Mucosa of stomach (tissue), 1 donor: Measurements from ENCODE around the gene TSHR.
"Not testable (repeated sequence)": the region's sequence is repeated elsewhere in the genome, so short reads cannot be mapped to it uniquely, and the experiment has no call there.

Experiments used
- H3K27me3 ChIP-seq: one replicate; pipeline ENCODE4 v1.7.0; 2013; ENCODE audit warnings: mild to moderate bottlenecking, low read length; ENCODE audit not compliant: control insufficient read depth, insufficient read depth
- H3K36me3 ChIP-seq: one replicate; pipeline ENCODE4 v1.7.0; 2013; ENCODE audit warnings: low read length; ENCODE audit not compliant: control insufficient read depth, insufficient read depth
- H3K4me1 ChIP-seq: one replicate; pipeline ENCODE4 v1.7.0; 2013; ENCODE audit warnings: mild to moderate bottlenecking, low read length; ENCODE audit not compliant: control insufficient read depth, insufficient read depth
- H3K4me3 ChIP-seq: one replicate; pipeline ENCODE4 v1.7.0; 2013; ENCODE audit warnings: low read length
- H3K9ac ChIP-seq: one replicate; pipeline ENCODE4 v1.7.0; 2013; ENCODE audit warnings: mild to moderate bottlenecking, low read length, moderate library complexity
- H3K9me3 ChIP-seq: one replicate; pipeline ENCODE4 v1.7.0; 2013; ENCODE audit warnings: mild to moderate bottlenecking, low read length, moderate library complexity; ENCODE audit not compliant: control insufficient read depth
- donor health status: Pancreatic carcinoma.

The TSHR gene

DNA sequence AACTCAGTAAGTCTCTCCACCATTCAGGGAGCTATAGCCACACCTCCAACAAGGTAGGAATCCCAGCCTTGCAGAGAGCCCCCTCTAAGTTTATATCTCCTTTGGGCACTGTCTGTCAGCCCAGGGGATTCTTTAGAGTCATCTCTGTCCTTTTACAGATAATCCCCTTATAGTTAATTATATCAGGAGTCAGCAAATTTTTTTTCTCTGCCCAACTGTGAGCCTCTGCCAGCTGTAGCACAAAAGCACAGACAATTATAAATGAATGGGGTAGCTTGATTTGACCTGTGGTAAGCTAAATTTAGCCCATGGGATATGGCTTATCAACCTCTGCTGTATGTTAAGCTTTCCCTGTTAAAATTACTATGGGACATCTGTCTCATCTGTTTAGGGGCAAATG is 22.1 kb upstream of the TSHR start:
- Histone ChIP-seq H3K4me1 (no peaks in the 10 kb centered on the region), H3K9me3 (no peaks in the 10 kb centered on the region), H3K27me3 (no peaks in the 10 kb centered on the region), H3K9ac (no peak overlapping the region), H3K4me3 (no peak overlapping the region), H3K36me3 (no peaks in the 10 kb centered on the region)

DNA sequence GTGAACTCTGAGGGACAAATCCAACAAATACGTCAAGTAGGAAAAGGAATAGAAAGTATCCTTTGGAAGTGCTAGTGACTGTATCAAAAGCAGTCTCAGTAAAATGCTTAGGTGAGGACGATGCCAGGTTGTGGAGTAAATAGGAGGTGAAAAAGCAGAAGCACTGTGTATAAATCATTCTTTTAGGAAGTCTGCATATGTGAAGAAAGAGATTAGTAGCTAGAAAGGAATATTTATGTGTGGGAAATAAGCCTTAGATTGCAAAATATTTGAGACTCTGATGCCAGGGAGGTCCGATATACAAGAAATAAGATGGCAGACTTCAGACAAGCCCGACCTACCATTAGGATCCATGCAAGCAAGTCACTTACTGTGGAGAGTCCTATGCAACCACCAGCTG is 21.7 kb upstream of the TSHR start:
- H3K4me1 ChIP-seq, result no peaks in the 10 kb centered on the region
- H3K27me3 ChIP-seq, result no peaks in the 10 kb centered on the region
- no peaks in the 10 kb centered on the region for H3K9me3 ChIP-seq
- no peaks in the 10 kb centered on the region for H3K36me3 ChIP-seq
- H3K4me3 ChIP-seq, result no peak overlapping the region
- no peak overlapping the region for H3K9ac ChIP-seq

DNA sequence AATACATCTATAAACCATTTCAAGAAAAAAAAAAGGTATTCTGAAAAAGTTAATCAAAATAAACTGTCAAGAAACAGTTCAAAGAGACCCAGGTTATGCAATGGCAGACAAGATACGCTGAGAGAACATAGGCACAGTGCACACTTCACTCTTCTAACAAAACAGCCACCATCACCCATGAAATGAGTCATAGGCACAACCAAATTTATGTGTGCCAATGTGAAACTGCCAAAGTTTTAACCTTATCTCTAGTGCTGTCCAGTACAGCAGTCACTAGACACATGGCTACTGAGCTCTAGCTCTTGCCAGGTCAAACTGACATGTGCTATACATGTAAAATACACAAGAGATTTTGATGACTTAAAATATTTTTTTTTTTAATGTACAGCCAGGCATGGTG is 15.3 kb upstream of the TSHR start:
- Histone ChIP-seq H3K4me3 (no peak overlapping the region), H3K27me3 (no peaks in the 10 kb centered on the region), H3K36me3 (no peaks in the 10 kb centered on the region), H3K9ac (no peak overlapping the region), H3K9me3 (no peaks in the 10 kb centered on the region), H3K4me1 (no peaks in the 10 kb centered on the region)

DNA sequence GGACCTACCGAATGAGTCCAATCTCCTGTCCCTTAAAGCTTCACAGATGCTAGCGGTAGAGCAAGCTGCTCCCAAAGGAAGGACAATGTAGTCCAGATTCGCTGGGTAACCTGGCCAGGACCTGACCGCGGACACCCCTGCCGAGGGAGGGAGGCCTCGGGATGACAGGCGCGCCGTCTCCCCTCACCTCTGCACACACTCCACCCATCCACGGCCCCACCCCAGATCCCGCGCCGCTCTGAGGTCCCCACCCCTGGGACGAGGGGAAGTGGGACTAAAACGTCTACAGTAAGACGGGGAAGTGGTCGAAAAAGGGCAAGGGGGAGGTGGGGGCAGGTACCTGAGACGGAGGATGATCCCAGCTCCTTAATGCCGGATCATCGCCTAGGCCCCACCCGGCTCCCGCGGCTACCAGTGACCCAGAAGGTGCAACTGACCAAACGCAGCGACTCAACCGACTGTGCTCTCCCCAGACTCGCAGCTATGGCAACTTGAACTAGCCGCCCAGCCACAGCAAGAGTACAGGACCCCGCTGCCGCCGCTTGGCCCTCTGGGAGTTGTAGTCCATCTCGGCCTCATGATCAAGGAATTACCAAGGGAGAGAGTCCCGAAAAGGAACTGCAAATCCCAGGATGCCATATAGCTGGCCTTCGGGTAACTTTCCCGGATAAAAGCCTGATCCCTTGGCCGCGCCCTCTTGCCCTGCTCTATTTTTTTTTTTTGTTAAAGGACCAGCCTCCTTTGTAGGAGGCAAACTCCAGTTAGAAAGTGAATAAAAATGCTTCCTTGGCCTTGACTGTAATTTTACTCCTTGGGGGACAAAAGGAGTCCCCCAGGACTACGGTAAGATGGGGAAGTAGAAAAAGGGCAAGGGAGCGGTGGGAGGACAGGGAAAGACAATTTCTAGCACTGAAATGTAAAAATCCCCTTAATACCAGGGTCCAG is 13.9 kb upstream of the TSHR start, which contains the start of gene CEP128:
Gene CEP128, minus strand, starts transcription at position 498 of the 945 bp plus-strand sequence.
- no peaks in the 10 kb centered on the region for H3K4me1 ChIP-seq
- peak within 1 kb of the TSS; percentile 45 for H3K4me3 ChIP-seq
- H3K36me3 ChIP-seq, result no peaks in the 10 kb centered on the region
- no peaks in the 10 kb centered on the region for H3K27me3 ChIP-seq
- H3K9me3 ChIP-seq, result no peaks in the 10 kb centered on the region
- H3K9ac ChIP-seq, result peak within 1 kb of the TSS; percentile 70

DNA sequence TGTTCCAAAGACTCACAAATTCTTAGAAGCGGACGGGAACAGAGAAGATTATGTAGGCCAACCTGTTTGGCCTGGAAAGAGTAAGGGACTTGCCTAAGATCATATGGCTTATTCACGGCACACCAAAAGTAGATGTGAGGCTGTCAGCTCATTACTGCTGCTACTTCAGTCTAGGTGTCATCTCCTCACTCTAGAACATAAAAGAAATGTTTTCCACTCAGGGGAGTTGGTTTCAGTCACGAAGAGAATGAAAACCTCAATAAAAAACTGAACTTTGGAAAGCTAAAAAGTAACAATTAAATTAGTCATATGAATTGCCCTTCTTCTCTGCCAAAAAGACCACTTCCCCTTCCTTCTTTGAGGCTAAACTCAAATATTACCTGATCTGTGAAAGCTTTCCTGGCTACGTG is 13.2 kb upstream of the TSHR start:
- Histone ChIP-seq H3K9ac (peak overlapping the region; percentile 70), H3K4me3 (peak overlapping the region; percentile 45), H3K27me3 (no peaks in the 10 kb centered on the region)

DNA sequence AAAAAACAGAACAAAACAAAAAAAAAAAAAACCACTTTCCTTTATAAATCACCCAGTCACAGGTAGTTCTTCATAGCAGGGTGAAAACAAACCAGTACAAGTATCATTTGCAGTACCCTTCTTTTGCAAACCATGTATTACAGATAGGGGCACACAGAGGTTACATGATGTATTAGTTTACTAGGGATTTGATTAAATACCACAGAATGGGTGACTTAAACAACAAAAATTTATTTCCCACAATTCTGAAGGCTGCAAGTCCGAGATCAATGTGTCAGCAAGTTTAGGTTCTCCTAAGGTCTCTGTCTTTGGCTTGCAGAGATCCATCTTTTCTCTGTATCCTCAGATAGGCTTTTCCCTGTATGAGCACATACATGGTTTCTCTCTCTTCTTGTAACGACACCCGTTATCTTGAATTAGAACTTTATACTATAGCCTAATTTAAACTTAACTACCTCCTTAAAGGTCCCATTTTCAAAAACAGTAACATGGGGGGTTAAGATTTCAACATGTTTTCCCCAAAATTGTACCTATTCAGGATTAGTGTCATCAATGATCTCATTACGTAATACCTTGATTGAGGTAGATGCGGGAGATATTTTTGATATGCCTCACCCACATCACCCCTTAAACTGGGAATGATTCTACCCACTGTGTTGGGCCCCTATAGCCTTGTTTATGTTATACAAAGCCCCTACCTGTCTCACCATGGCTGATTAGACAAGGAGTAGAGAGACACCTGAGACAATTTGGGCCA is 10.4 kb upstream of the TSHR start:
- Histone ChIP-seq H3K4me3 (no peak overlapping the region), H3K4me1 (no peaks in the 10 kb centered on the region), H3K9me3 (no peaks in the 10 kb centered on the region), H3K9ac (no peak overlapping the region), H3K27me3 (no peaks in the 10 kb centered on the region), H3K36me3 (no peaks in the 10 kb centered on the region)

More for the DNA sequence above, 13.2 kb upstream of the TSHR start:
- H3K9me3 ChIP-seq, result no peaks in the 10 kb centered on the region
- no peaks in the 10 kb centered on the region for H3K4me1 ChIP-seq
- no peaks in the 10 kb centered on the region for H3K36me3 ChIP-seq

DNA sequence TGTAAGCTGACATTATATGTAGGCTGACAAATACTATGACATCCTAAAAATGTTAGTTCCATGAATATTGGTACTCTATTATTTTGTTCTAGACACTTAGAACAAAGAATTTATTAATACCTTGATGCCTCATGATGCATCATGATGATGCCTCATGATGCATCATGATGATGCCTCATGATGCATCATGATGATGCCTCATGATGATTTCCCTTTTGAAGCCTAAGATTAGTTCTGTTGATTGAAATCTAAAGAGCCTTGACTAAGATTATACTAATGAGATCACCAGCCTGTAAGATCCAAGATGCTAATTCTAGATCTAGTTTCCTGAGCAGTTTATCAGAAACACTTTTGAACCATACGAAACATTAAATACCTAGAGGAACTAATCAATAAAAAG is 9.2 kb upstream of the TSHR start:
- H3K4me1 ChIP-seq, result no peaks in the 10 kb centered on the region
- H3K36me3 ChIP-seq, result no peaks in the 10 kb centered on the region
- H3K9me3 ChIP-seq, result no peaks in the 10 kb centered on the region
- H3K9ac ChIP-seq, result no peak overlapping the region
- no peaks in the 10 kb centered on the region for H3K27me3 ChIP-seq
- H3K4me3 ChIP-seq, result no peak overlapping the region

DNA sequence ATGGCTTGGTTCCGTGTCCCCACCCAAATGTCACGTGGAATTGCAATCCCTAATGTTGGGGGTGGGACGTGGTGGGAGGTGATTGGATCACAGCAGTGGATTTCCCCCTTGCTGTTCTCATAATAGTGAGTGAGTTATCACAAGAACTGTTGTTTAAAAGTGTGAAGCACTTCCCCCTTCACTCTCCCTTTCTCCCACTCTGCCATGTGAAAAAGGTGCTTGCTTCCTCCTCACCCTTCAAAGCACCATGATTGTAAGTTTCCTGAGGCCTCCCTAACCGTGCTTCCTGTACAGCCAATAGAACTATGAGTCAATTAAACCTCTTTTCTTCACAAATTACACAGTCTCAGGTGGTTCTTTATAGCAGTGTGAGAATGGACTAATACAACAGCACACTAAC is 8.6 kb upstream of the TSHR start:
- no peaks in the 10 kb centered on the region for H3K36me3 ChIP-seq
- H3K4me3 ChIP-seq, result no peak overlapping the region

DNA sequence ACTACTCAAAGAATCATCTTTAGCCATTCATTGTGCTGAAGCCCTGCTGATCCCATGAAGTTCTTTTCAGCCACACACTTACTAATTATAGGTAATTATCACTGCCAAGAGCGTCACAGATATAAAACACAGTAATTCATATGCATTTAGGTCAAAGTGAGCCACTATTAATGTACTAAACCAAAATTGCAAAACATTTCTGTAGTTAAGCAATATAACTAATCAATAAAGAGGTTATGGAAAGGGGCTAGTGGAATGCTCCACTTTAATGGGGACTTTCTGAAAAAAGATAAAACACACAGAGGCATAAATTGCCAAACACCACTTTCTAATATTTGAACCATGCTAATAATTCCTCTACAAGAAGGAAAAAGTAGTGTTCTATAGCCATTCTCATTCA is 7.1 kb upstream of the TSHR start:
- Histone ChIP-seq H3K9me3 (no peaks in the 10 kb centered on the region), H3K4me1 (no peaks in the 10 kb centered on the region), H3K4me3 (no peak overlapping the region), H3K36me3 (no peaks in the 10 kb centered on the region), H3K27me3 (no peaks in the 10 kb centered on the region), H3K9ac (no peak overlapping the region)

More for the DNA sequence above, 8.6 kb upstream of the TSHR start:
- H3K27me3 ChIP-seq, result no peaks in the 10 kb centered on the region
- no peaks in the 10 kb centered on the region for H3K9me3 ChIP-seq
- no peaks in the 10 kb centered on the region for H3K4me1 ChIP-seq
- H3K9ac ChIP-seq, result no peak overlapping the region

DNA sequence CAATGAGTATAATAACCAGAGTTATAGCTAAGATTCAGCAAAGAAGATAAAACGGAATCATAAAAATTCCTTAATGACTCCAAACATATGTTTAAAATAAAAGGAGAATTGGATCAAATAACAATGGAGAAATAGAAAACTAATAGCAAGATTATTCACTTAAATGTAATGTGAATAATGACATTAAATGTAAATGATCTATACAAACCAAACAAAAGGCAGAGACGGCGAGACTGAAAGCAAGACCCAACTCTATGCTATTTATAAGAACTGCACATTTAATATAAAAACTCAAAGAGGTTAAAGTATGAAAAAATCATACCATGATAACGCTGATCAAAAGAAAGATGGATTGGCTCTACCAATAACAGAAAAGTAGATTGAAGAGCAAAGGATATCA is 3.9 kb upstream of the TSHR start:
- peaks cover 6% of the 10 kb centered on the region for H3K4me1 ChIP-seq
- H3K36me3 ChIP-seq, result no peaks in the 10 kb centered on the region

DNA sequence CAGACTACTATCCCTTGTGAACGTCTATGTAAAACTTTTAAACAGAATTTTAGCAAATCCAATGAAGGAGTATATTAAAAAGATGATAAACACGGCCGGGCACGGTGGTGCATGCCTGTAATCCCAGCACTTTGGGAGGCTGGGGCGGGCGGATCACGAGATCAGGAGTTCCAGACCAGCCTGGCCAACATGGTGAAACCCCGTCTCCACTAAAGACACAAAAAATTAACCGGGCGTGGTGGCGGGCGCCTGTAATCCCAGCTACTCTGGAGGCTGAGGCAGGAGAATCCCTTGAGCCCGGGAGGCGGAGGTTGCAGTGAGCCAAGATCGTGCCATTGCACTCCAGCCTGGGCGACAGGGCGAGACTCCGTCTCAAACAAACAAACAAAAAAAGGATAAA is 2.2 kb upstream of the TSHR start:
- H3K9me3 ChIP-seq, H3K9ac ChIP-seq, H3K4me3 ChIP-seq, H3K4me1 ChIP-seq, H3K36me3 ChIP-seq: not testable (repeated sequence)
- peaks cover 19% of the 10 kb centered on the region for H3K27me3 ChIP-seq

More for the DNA sequence above, 3.9 kb upstream of the TSHR start:
- H3K4me3 ChIP-seq, result no peak overlapping the region
- peaks cover 11% of the 10 kb centered on the region for H3K27me3 ChIP-seq
- no peak overlapping the region for H3K9ac ChIP-seq
- H3K9me3 ChIP-seq, result no peaks in the 10 kb centered on the region

DNA sequence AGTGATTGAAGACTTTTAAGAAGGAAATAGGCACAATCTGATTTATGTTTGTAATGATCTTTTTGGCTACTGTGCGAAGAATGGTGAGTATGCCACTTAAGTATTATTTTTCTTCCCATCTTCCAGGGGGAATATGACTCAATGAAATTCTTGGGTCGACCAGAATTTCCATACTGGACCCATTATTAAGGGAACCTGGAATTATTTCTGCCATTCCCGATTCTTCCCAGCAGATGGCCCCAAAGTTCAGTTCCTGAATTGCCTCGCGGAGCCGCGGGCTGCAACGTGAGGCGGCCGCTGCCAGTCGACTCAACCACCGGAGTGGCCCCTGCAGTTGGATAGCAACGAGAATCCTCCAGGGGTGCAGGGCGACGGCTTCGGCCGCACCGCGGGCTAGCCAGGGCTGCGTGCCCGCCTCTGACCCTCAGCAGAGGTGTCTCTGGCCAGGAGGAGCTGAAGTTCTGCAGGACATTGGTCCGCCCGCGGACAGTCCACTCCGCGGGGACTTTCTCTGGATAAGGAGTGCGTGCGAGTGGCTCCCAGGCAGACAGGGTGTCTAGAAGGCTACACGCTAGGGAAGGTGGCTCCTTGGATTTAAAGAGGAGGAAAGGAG is 628 bp upstream of the TSHR start:
- peak overlapping the region; percentile 51 for H3K9ac ChIP-seq
- H3K4me3 ChIP-seq, result peak overlapping the region; percentile 23
- H3K27me3 ChIP-seq, result peaks cover 19% of the 10 kb centered on the region

More for the DNA sequence above, 628 bp upstream of the TSHR start:
- H3K4me1 ChIP-seq, result peaks cover 6% of the 10 kb centered on the region
- no peaks in the 10 kb centered on the region for H3K9me3 ChIP-seq
- H3K36me3 ChIP-seq, result no peaks in the 10 kb centered on the region
